PFSK-1 (cell line): ENCODE data around the gene IGSF9B.

Experiments
- FOXP2 ChIP-seq: optimal IDR thresholded peaks from 2 replicates; pipeline ENCODE3; 2011; ENCODE audit warnings: borderline replicate concordance, control low read depth, inconsistent platforms; ENCODE audit not compliant: insufficient read depth; ENCODE audit errors: extremely low read length, extremely low read depth
- POLR2AphosphoS5 ChIP-seq: IDR thresholded peaks from 2 replicates; pipeline ENCODE4 v1.6.1; 2012; ENCODE audit warnings: low read depth, mild to moderate bottlenecking, control low read depth, low read length, moderate library complexity
- SIN3A ChIP-seq: IDR thresholded peaks from 2 replicates; pipeline ENCODE4 v1.6.1; 2012; ENCODE audit warnings: mild to moderate bottlenecking, low read length, moderate library complexity, borderline replicate concordance; ENCODE audit not compliant: insufficient read depth
- TAF1 ChIP-seq: IDR thresholded peaks from 2 replicates; pipeline ENCODE4 v1.6.1; 2012; ENCODE audit warnings: low read length, control low read depth, borderline replicate concordance; ENCODE audit not compliant: insufficient read depth
- TF ChIP-seq, protein P1 (sequence below), 2 experiments: IDR thresholded peaks; 2 replicates each; pipeline versions ENCODE4 v1.6.1 to v1.8.0; 2011 to 2012; ENCODE audit warnings: low read depth in 2 of 2, low read length in 2 of 2, control low read depth in 1 of 2, inconsistent platforms in 1 of 2, mild to moderate bottlenecking in 1 of 2, moderate library complexity in 1 of 2; ENCODE audit not compliant: insufficient read depth in 1 of 2

The IGSF9B gene

DNA sequence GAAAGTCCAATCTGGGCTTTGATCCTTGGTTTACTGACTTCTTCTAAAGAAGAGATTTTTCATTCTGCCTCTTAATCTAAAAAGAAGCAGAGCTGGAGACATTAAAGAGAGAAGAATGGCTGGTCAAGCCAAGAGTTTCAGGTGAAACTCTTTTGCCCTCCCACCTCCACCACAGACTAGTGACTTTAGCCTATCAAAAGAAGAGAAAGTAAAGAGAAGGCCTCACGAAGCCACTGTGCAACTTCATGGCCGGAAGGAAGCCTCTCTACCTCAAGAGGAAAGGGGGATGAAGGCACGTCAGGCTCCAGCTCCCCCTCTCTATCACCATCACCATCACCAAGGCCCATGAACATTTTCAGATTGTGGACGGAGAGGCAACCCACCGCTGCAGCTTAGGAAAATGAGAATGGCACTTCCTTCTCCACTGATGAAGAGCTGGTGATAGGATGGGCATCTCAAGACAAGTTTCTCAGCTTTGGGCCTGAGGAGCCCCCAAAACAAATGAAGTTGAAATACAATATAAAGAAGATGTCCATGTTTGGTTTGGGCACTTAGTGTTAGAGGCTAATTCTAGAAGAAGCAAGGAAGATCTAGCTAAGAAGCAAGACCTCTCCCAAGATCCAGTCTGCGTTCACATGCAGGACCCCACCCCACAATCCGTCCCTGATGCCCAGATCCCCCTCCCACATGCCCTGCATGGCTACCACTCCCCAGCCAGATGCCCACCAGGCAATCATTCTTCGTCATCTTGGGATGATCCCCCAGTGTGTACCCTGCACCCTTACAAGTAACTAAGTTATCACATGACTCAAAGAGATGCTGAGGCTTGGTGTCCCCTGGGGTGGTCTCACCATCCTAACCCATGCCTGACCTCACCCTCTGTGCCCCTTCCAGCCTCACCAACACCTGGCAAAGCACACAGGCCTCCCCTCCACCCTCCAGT lies 52.6 kb downstream of the IGSF9B start:
- no peak for TF ChIP-seq SIN3A

DNA sequence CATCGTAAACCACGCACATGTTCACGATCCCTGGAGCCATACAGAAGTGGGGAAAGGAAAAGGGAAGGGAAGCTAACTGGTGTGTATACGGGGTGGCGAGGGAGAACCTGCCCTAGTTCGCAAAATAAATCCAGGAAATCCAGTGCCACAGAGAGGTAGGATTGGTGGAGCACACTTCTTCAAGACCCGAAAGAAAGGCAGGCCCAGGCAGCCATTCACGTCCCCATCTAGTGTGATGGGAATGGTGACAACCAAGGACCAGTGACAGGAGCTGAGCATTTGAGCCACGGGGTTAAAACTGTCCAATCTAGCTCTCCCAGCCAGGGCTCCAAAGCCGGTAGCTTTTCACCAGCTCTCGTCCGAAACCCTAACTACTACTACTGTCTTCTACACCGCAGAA lies 53.7 kb downstream of the IGSF9B start:
- no peak for TF ChIP-seq POLR2AphosphoS5
- no peak for TF ChIP-seq TAF1
- TF ChIP-seq SIN3A = no peak
- TF ChIP-seq FOXP2 = no peak
- TF ChIP-seq, protein P1, sequence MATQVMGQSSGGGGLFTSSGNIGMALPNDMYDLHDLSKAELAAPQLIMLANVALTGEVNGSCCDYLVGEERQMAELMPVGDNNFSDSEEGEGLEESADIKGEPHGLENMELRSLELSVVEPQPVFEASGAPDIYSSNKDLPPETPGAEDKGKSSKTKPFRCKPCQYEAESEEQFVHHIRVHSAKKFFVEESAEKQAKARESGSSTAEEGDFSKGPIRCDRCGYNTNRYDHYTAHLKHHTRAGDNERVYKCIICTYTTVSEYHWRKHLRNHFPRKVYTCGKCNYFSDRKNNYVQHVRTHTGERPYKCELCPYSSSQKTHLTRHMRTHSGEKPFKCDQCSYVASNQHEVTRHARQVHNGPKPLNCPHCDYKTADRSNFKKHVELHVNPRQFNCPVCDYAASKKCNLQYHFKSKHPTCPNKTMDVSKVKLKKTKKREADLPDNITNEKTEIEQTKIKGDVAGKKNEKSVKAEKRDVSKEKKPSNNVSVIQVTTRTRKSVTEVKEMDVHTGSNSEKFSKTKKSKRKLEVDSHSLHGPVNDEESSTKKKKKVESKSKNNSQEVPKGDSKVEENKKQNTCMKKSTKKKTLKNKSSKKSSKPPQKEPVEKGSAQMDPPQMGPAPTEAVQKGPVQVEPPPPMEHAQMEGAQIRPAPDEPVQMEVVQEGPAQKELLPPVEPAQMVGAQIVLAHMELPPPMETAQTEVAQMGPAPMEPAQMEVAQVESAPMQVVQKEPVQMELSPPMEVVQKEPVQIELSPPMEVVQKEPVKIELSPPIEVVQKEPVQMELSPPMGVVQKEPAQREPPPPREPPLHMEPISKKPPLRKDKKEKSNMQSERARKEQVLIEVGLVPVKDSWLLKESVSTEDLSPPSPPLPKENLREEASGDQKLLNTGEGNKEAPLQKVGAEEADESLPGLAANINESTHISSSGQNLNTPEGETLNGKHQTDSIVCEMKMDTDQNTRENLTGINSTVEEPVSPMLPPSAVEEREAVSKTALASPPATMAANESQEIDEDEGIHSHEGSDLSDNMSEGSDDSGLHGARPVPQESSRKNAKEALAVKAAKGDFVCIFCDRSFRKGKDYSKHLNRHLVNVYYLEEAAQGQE (IDR thresholded peaks at IDR 0.05; ENCODE audit: insufficient read depth in 1 of 2, low read depth in 2 of 2, low read length in 2 of 2) = no peak

DNA sequence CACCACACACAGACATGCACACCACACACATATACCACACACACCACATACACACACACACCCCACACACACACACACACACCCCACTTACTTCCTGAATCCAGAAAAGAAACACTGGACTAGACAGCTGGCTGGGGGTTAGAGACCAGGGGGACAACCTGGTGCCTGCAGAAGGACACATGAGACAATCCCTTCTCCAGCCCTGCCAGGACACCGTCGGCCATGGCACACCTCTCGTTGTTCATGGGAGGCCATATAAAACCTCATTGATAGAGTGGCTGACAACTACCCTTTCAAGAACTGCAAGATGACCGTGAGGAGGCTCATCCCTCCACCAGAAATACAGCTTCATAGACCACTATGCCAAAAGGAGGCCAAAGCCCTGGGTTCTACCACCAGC lies 54.3 kb downstream of the IGSF9B start:
- no peak for TF ChIP-seq TAF1
- no peak for TF ChIP-seq POLR2AphosphoS5
- TF ChIP-seq FOXP2 = no peak
- no peak for TF ChIP-seq SIN3A
- TF ChIP-seq, protein P1 (IDR thresholded peaks at IDR 0.05; ENCODE audit: insufficient read depth in 1 of 2, low read depth in 2 of 2, low read length in 2 of 2) = no peak

DNA sequence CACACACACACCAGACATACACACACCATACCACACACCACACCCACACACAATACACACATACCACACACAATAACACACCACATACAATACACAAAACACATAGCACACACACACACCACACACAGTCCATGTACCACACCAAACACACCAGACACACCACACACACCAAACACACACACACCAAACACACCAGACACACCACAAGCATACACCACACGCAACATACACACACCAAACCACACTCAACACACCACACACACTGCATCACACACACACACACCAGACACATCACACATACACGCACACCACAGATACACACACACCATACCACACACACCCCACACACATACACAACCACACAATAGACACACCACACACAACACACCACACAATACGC lies 54.8 kb downstream of the IGSF9B start:
- TF ChIP-seq TAF1 = no peak
- no peak for TF ChIP-seq FOXP2

DNA sequence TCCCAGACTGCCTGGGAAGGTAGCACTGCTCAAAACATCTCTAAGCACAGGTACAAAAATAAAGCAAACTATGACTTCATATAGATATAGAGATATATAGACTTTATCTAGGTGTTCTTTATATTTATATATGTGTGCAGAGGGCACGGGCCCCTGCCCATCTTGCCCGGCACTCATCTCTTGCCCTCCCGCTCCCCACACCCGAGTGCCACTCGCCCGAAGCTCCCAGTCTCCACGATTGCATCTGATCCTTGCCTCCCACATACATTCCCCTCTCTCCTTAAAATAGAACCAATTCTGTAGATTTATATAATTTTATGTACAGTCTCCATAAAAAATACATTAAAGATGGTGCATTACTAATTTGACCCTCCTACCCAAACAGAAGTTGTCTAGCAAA lies 55.5 kb downstream of the IGSF9B start:
- TF ChIP-seq SIN3A (no peak), TAF1 (no peak), FOXP2 (no peak), POLR2AphosphoS5 (no peak)
- TF ChIP-seq, protein P1 (IDR thresholded peaks at IDR 0.05; ENCODE audit: insufficient read depth in 1 of 2, low read depth in 2 of 2, low read length in 2 of 2) = no peak

DNA sequence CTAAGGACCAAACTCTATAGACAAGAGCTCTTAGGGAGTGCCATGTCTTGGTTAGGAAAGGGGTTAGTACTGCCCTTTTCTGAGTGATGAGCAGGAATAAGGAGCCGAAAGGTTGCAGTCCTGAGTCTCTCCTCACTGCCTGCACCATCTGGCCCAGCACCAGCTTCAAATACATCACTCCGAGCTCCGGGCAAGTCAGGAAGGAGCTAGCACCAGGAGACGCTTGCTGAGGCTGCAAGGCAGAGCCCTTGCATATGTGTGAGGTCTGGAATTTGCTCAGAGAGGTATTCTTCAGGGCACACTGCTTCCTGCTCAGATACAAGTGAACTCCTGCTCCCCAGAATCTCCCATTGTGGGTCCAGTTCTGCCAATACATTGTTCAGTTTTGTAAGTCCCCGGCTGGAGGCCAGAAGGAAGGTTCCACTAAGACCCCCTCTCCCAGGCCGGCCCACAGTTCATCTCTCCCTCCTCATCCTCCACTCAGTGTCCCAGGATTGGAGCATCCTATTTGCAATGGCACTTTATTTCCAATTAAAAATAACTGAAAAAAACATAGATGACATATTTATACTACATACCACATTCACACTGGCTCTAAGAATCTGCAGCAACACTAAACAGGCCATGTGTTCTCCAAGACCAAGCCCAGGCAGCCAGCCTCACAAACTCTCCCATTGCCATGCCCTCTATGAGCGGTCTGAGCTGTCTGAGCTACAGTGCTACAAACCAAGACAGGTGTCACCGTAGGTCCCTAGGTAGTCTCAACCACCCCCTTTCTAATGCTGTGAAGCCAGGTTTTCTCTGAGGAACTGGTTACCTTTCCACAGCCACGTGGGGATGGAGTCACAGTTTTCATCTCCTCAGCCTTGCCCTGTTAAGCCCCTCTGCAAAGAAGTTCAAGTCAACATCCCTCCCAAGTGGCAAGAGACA lies 56.3 kb downstream of the IGSF9B start:
- no peak for TF ChIP-seq SIN3A
- no peak for TF ChIP-seq POLR2AphosphoS5
- no peak for TF ChIP-seq TAF1
- TF ChIP-seq FOXP2 = no peak
- TF ChIP-seq, protein P1 (IDR thresholded peaks at IDR 0.05; ENCODE audit: insufficient read depth in 1 of 2, low read depth in 2 of 2, low read length in 2 of 2) = no peak
